Measurements from ENCODE around the gene PDK2. TPM values are rescaled to one million over a fixed set of nuclear protein-coding genes. Genes with fewer than 3 reads are reported as not detected.

Gene PDK2
- total and polyA plus RNA-seq, 10 of the 15 experiments (the other 5 are each of a cell fraction or from before 2014, with no cell fraction given), result 0.98 to 22.6 (median 12.3) TPM

DNA sequence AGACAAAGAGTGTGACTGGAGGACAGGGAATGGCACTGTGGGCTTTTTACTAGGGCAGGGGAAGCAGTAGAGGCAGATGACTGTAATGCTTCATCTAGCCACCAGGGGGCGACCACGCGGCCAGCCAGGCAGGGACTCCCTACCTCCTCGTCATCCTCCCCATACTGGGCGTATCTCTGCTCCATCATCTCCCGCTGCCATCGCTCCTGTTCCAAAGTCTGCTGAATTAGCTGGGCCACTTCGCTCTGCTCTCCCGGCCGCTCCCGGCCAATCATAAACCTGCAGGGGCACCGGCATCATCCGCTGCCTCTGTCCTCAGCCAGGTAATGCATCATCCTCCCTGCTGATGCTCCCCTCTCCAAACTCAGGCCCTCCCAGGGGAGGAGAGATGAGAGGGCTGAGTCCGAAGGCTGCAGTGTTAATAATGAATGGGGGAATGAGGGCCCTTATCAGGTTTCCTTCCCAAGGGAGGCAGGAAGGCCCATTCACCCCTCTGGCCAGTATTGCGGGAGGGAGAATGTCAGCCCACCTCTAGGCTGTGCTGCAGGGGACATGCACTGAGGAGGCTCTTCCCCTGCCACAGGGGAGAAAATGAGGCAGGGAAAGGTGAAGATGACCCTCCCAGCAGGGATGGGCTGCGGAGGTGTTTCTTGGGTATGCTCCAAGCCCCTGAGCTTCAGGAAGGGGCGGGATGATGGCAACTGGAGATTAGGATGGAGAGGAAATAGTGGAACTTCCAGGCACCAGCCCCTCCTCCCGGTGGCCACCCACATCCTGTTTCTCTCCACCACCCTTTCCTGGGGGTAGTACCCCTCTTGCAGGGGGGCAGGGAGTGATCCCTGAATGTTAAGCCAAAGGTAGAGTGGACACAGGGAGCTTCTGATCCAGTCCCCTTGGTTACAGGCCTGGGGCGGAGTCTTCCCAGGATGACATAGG, 45.1 kb downstream of the PDK2 start (continued):
- TF ChIP-seq SIX5 (IDR thresholded peaks at IDR 0.05; ENCODE audit: low read depth, low read length, severe bottlenecking), result no peak
- peak; percentile 15 for TF ChIP-seq MEF2B (IDR thresholded peaks at IDR 0.05; ENCODE audit: partially characterized antibody, poor library complexity, severe bottlenecking)
- TF ChIP-seq, protein P1, sequence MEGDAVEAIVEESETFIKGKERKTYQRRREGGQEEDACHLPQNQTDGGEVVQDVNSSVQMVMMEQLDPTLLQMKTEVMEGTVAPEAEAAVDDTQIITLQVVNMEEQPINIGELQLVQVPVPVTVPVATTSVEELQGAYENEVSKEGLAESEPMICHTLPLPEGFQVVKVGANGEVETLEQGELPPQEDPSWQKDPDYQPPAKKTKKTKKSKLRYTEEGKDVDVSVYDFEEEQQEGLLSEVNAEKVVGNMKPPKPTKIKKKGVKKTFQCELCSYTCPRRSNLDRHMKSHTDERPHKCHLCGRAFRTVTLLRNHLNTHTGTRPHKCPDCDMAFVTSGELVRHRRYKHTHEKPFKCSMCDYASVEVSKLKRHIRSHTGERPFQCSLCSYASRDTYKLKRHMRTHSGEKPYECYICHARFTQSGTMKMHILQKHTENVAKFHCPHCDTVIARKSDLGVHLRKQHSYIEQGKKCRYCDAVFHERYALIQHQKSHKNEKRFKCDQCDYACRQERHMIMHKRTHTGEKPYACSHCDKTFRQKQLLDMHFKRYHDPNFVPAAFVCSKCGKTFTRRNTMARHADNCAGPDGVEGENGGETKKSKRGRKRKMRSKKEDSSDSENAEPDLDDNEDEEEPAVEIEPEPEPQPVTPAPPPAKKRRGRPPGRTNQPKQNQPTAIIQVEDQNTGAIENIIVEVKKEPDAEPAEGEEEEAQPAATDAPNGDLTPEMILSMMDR (IDR thresholded peaks at IDR 0.05 in 2 of 3, conservative IDR thresholded peaks at IDR 0.05 in 1 of 3; ENCODE audit: control insufficient read depth in 2 of 3, extremely low read depth in 1 of 3, insufficient read depth in 1 of 3, low read depth in 3 of 3, low read length in 3 of 3), result peak; percentile 93 to 96 (median 94)
- TF ChIP-seq, protein P2, sequence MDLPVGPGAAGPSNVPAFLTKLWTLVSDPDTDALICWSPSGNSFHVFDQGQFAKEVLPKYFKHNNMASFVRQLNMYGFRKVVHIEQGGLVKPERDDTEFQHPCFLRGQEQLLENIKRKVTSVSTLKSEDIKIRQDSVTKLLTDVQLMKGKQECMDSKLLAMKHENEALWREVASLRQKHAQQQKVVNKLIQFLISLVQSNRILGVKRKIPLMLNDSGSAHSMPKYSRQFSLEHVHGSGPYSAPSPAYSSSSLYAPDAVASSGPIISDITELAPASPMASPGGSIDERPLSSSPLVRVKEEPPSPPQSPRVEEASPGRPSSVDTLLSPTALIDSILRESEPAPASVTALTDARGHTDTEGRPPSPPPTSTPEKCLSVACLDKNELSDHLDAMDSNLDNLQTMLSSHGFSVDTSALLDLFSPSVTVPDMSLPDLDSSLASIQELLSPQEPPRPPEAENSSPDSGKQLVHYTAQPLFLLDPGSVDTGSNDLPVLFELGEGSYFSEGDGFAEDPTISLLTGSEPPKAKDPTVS (IDR thresholded peaks at IDR 0.05; ENCODE audit: low read depth, low read length), result no peak
- 0 out of 2 replicates have a peak, but pooled peaks have one; percentile 30 for TF ChIP-seq ATF7 (IDR thresholded peaks at IDR 0.05; ENCODE audit: low read depth)
- TF ChIP-seq NBN (IDR thresholded peaks at IDR 0.05), result peak; percentile 37; the same call in 1 of the 2 replicates
- TF ChIP-seq SREBF1 (IDR thresholded peaks at IDR 0.05; ENCODE audit: low read length), result no peak
- peak; percentile 20 for TF ChIP-seq POLR2A (IDR thresholded peaks at IDR 0.05; ENCODE audit: low read depth, low read length)
- peak; percentile 25; the same call in 1 of the 3 replicates for TF ChIP-seq POU2F2 (IDR thresholded peaks at IDR 0.05; ENCODE audit: borderline replicate concordance, low read depth, low read length)
- 0 out of 2 replicates have a peak, but pooled peaks have one; percentile 20 for TF ChIP-seq HCFC1 (IDR thresholded peaks at IDR 0.05; ENCODE audit: low read length)
